Natural killer cell (primary cell): ENCODE measurements around the gene CDC42EP3. TPM values are rescaled to one million over a fixed set of nuclear protein-coding genes. Genes with fewer than 3 reads are reported as not detected.

ENCODE experiments used
- ATAC-seq, 3 donors: fragments of 150-1000 bp in 2 of 3; fragments of 200-7000 bp in 1 of 3; cut with Tn5 transposase; 1 replicate in 1 of 3; 2 replicates in 2 of 3; pipeline ENCODE4 v1.10.0; 2021; ENCODE audit warnings: mild to moderate bottlenecking in 2 of 3, moderate library complexity in 2 of 3
- DNase-seq, 2 donors: peaks; one replicate each; pipeline versions ENCODE4 v3.0.0 to v3.0.0-alpha.2; 2013 to 2021; ENCODE audit warnings: mixed read lengths in 1 of 2
- H3K27ac ChIP-seq: one replicate; pipeline ENCODE4 v1.5.1; 2013; ENCODE audit warnings: mild to moderate bottlenecking, low read length
- H3K27me3 ChIP-seq: one replicate; pipeline ENCODE4 v1.6.1; 2013; ENCODE audit warnings: low read length; ENCODE audit not compliant: control insufficient read depth, insufficient read depth
- H3K36me3 ChIP-seq: one replicate; pipeline ENCODE4 v1.6.1; 2013; ENCODE audit warnings: low read length; ENCODE audit not compliant: control insufficient read depth, insufficient read depth
- H3K4me1 ChIP-seq: one replicate; pipeline ENCODE4 v1.6.1; 2013; ENCODE audit warnings: low read length; ENCODE audit not compliant: control insufficient read depth, insufficient read depth
- H3K4me3 ChIP-seq: one replicate; pipeline ENCODE4 v1.5.1; 2013; ENCODE audit warnings: low read length
- H3K9me3 ChIP-seq: one replicate; pipeline ENCODE4 v1.6.1; 2013; ENCODE audit warnings: low read length; ENCODE audit not compliant: control insufficient read depth, insufficient read depth
- H3K27ac Mint-ChIP-seq, 2 donors: one replicate each; pipeline ENCODE4 v1.8.0; 2022; ENCODE audit warnings: mild to moderate bottlenecking in 2 of 2, mixed read lengths in 2 of 2, moderate library complexity in 1 of 2
- H3K27me3 Mint-ChIP-seq, 2 donors: one replicate each; pipeline ENCODE4 v1.8.0; 2022; ENCODE audit warnings: low read depth in 2 of 2, mixed read lengths in 2 of 2
- H3K36me3 Mint-ChIP-seq: one replicate; pipeline ENCODE4 v1.8.0; 2022; ENCODE audit warnings: mixed read lengths
- H3K4me1 Mint-ChIP-seq, 2 donors: one replicate each; pipeline ENCODE4 v1.8.0; 2022; ENCODE audit warnings: mixed read lengths in 2 of 2
- H3K4me3 Mint-ChIP-seq: one replicate; pipeline ENCODE4 v1.8.0; 2022; ENCODE audit warnings: mild to moderate bottlenecking, moderate library complexity, mixed read lengths
- H3K9me3 Mint-ChIP-seq, 2 donors: one replicate each; pipeline ENCODE4 v1.8.0; 2022; ENCODE audit warnings: mixed read lengths in 2 of 2
- CTCF ChIP-seq: fragments of 200-600 bp; IDR thresholded peaks from one replicate; pipeline ENCODE4 v1.8.0; 2022; ENCODE audit warnings: antibody characterized with exemption
- WGBS: methylation state at CpG from one replicate; pipeline ENCODE4 v1.1.7; 2013; ENCODE audit warnings: missing lambda C conversion rate; ENCODE audit not compliant: insufficient coverage; 5-methylcytosine and 5-hydroxymethylcytosine counted together
- intact Hi-C: fragments of 100-400 bp; cut with micrococcal nuclease; formaldehyde crosslinking; loops from one replicate; pipeline ENCODE4 v1.14.2; 2022
- total RNA-seq, 4 donors: library from RNA; stranded (reverse); fragments of 120-200 nt in 1 of 4; gene quantifications; one replicate each; pipeline versions ENCODE4 v1.2.3 to v1.2.4, GENCODE V29; 2013 to 2022

The CDC42EP3 gene
- total RNA-seq, 3 donors from 2014 or later (not counting 1 experiment from before 2014, with no cell fraction given): 73.9 to 105 (median 84.6) TPM

GRCh38 chr2:37631698-37632097, 39.7 kb downstream of the CDC42EP3 start:
- H3K27ac Mint-ChIP-seq: no peak overlapping the region
- no peak for ATAC-seq
- WGBS: 94% methylated on average over 3 of the region's 4 CpGs
- no peaks in the 10 kb centered on the region for H3K36me3 ChIP-seq
- H3K27me3 Mint-ChIP-seq: no peaks in the 10 kb centered on the region
- H3K4me1 Mint-ChIP-seq: peaks cover 52 to 66% of the 10 kb centered on the region in 2 donors
- no peaks in the 10 kb centered on the region for H3K27me3 ChIP-seq
- H3K27ac ChIP-seq: no peak overlapping the region
- no peaks in the 10 kb centered on the region for H3K9me3 ChIP-seq
- no peak overlapping the region for H3K4me3 ChIP-seq
- H3K36me3 Mint-ChIP-seq: no peaks in the 10 kb centered on the region
- no peak for TF ChIP-seq CTCF
- peaks cover 0 to 2% of the 10 kb centered on the region in 2 donors for H3K9me3 Mint-ChIP-seq
- peaks cover 35% of the 10 kb centered on the region for H3K4me1 ChIP-seq
- no peak for DNase-seq
- intact Hi-C loops: no loop called here
- no peak overlapping the region for H3K4me3 Mint-ChIP-seq

GRCh38 chr2:37631292-37631691, 40.1 kb downstream of the CDC42EP3 start:
- intact Hi-C loops: no loop called here
- no peak for ATAC-seq
- no peaks in the 10 kb centered on the region for H3K9me3 ChIP-seq
- peaks cover 52 to 66% of the 10 kb centered on the region in 2 donors for H3K4me1 Mint-ChIP-seq
- no peak for TF ChIP-seq CTCF
- H3K27ac ChIP-seq: no peak overlapping the region
- WGBS: 94% methylated on average over 1 of the region's 2 CpGs
- no peaks in the 10 kb centered on the region for H3K27me3 Mint-ChIP-seq
- no peaks in the 10 kb centered on the region for H3K27me3 ChIP-seq
- no peaks in the 10 kb centered on the region for H3K36me3 ChIP-seq
- no peaks in the 10 kb centered on the region for H3K36me3 Mint-ChIP-seq
- H3K4me1 ChIP-seq: peaks cover 35% of the 10 kb centered on the region
- H3K4me3 ChIP-seq: no peak overlapping the region
- peaks cover 0 to 2% of the 10 kb centered on the region in 2 donors for H3K9me3 Mint-ChIP-seq
- no peak overlapping the region for H3K4me3 Mint-ChIP-seq
- peak overlapping the region; percentile 0 to 15 for H3K27ac Mint-ChIP-seq
- DNase-seq: no peak

- no peak for DNase-seq
- H3K4me3 Mint-ChIP-seq: no peak overlapping the region
- Histone ChIP-seq H3K27ac (no peak overlapping the region), H3K4me1 (peaks cover 35% of the 10 kb centered on the region), H3K36me3 (no peaks in the 10 kb centered on the region), H3K27me3 (no peaks in the 10 kb centered on the region), H3K9me3 (no peaks in the 10 kb centered on the region), H3K4me3 (no peak overlapping the region)
- no peak for ATAC-seq
- intact Hi-C loops: no loop called here
- WGBS: 80% methylated on average over 3 of the region's 4 CpGs
- no peaks in the 10 kb centered on the region for H3K36me3 Mint-ChIP-seq
- peaks cover 52 to 66% of the 10 kb centered on the region in 2 donors for H3K4me1 Mint-ChIP-seq
- peak overlapping the region; percentile 0 to 15 for H3K27ac Mint-ChIP-seq
- H3K9me3 Mint-ChIP-seq: peaks cover 0 to 2% of the 10 kb centered on the region in 2 donors
- no peak for TF ChIP-seq CTCF
- no peaks in the 10 kb centered on the region for H3K27me3 Mint-ChIP-seq
These were observed 40.7 kb downstream of the CDC42EP3 start for GRCh38 chr2:37630776-37631175.

GRCh38 chr2:37630301-37630700, 41.1 kb downstream of the CDC42EP3 start:
- H3K27ac Mint-ChIP-seq: peak overlapping the region; percentile 0 to 15
- peaks cover 52 to 66% of the 10 kb centered on the region in 2 donors for H3K4me1 Mint-ChIP-seq
- H3K4me1 ChIP-seq: peaks cover 35% of the 10 kb centered on the region

More at GRCh38 chr2:37630301-37630700, 41.1 kb downstream of the CDC42EP3 start:
- H3K4me3 Mint-ChIP-seq: no peak overlapping the region
- 100% methylated on average over 1 of the region's 1 CpG for WGBS
- no peaks in the 10 kb centered on the region for H3K36me3 ChIP-seq
- intact Hi-C loops: no loop called here
- no peak overlapping the region for H3K27ac ChIP-seq
- TF ChIP-seq CTCF: no peak
- H3K27me3 ChIP-seq: no peaks in the 10 kb centered on the region
- H3K27me3 Mint-ChIP-seq: no peaks in the 10 kb centered on the region
- H3K4me3 ChIP-seq: no peak overlapping the region
- no peaks in the 10 kb centered on the region for H3K9me3 ChIP-seq
- H3K9me3 Mint-ChIP-seq: peaks cover 0 to 2% of the 10 kb centered on the region in 2 donors
- DNase-seq (no peak), ATAC-seq (no peak)
- H3K36me3 Mint-ChIP-seq: no peaks in the 10 kb centered on the region
